NCI-H2171 (cell line): ENCODE data around the gene RAB3C.

Experiments used
- DNase-seq: peaks from one replicate; lab custom pipeline; 2025; lab: John Stamatoyannopoulos, UW

Gene RAB3C

DNA sequence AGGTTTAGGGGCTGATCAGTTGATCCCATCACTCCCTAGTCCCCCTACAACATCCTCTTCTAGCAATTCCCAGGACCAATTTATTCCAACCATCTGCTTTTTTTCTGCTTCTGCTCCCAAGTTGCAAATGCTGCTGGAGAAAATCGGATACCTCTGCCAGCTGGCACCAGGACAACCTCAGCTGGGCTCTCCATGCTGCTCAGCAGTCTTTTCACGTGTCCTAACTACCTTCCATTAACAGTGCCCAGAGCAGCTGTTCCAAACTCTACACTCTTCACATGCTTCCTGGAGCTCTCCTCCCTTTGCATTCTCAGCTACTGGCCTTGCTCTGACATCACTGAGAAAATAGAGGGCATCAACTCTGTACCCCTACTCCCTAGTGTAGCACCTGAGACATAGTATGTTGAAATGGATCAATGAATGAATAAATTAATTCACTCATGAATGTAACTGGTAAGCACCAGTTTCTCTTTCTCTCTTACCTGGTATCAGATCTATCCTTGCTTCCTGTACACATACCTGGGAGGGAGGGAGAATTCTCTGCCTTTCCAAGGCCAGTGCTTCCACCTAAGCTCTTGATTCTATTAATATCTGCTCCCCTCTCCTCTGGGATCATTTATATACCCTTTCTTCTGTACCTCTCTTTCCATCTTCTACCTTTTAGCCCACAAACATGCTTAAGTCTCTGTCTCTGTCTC is 191.0 kb downstream of the RAB3C start:
- DNase-seq = peak; percentile 73

DNA sequence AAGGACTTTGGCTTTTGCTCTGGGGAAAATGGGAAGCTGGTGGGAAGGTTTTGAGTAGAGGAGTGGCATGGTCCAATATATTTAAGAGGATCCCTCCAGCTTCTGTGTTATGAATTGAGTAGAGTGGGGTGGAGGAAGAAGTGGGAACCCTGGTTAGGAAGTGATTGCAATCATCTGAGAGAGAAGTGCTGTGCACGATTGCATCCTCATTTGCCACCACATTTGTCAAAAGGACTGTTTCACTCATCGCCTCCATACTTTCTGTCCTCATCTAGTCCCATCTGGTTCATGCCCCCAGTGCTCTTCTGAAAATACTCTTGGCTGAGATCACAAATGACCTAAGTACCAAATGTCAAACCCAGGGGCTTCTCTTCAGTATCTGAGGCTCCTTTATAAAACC is 192.1 kb downstream of the RAB3C start:
- DNase-seq = no peak

DNA sequence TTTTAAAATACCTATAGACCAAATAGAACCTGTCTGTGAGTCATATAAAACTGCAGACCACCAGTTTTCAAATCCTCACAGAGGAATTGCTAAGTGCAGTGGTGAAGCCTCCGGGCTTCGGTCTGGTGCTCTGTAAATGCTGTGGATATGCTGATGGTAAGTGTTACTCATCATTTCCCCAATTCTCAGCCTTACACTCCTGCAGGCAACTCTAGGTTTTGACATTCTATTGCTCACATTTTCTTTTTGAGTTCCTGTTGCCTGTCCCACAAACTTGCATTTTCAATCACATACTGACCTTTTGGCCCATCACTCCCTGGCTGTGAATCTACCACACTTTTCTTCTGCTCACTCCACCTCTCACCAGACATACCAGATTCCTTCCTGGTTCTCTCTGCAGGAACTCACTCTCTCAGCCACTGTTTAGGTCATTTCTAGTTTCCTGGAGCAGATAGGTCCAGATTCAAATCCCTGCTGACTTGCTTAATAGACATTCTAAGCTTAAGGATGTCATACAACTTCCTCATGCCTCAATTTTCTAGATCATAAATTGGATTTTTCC is 192.9 kb downstream of the RAB3C start:
- DNase-seq = no peak

DNA sequence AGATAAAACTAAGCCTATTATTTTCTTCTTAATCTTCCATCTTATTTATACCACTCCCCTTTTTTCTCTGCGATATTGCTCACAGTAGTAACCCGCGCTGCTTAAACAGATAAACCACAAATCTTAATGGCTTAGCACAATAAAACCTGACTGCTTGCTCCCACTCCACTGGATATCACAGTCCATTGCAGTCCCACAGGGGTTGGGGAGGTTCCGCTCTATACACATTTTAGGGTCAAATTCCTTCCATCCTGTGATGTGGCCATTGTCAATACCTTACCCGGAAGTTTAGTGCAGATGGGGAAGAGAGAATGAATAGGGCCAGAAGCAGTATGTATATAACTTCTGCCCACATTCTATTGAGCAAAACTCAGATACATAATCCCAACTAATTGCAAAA is 193.7 kb downstream of the RAB3C start:
- DNase-seq = no peak

DNA sequence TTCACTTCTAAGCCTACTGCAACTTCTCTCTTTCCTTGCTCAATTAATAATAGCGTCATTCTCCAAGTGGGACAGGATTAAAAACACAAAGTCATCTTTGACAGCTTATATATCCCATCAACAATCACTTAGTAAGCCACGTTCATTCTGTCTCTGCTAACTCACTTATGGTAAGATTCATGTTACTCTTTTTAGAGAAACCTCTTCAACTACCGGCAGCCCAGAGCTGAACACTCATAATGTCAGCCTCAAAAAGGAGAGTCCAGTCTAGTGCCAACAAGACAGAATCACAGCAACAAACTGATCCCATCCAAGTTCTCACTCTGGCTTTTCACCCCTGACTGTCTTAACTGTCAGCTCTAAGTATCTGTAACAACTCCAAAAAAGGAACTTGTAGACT is 196.0 kb downstream of the RAB3C start:
- no peak for DNase-seq

DNA sequence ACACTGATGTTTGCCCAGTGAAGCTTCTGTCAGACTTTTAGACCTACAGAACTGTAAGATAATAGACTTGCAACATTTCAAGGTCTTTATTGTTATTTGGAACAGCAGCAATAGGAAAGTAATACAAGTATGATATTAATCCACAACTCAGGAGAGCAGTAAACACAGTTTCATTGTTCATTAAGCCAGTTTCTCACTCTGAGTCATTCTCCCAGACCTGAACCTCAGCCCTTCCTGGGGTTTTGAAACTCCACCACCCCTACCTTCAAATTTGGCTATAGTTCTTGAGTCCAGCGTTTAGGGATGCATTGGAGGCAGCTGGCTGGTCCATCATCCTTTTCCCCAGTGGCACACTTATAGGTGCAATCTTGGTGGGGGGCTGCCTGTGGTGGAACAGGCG is 203.2 kb downstream of the RAB3C start:
- DNase-seq = no peak

DNA sequence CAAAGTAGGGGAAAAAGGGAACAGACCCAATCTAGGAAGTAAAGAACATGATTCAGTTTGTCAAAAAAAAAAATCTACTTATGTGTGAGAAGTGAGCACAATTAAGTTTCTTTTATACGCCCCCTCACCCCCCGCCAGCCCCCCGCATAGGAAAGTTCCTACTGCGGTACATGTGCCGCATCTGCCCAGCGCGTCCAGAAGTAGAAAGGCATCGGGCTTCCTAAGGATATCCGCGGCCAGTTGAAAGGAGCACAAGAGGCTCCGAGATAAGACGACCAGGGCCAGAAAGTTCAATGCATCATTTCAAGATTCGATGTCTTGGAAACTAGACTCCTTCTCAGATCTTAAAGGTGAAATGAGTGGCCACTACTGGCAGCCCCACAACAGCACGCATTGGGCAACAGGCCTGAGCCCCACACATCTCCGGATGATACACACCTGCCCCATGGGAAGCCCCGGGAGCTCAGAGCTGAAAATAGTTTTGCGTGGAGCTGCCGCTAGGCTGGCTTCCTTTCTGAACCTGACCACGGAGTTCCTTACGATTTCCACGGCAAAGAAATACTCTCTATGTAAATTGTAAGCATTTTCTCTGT is 203.9 kb downstream of the RAB3C start:
- no peak for DNase-seq

GRCh38 chr5:58787987-58788386 is 205.1 kb downstream of the RAB3C start:
- DNase-seq = peak; percentile 60

DNA sequence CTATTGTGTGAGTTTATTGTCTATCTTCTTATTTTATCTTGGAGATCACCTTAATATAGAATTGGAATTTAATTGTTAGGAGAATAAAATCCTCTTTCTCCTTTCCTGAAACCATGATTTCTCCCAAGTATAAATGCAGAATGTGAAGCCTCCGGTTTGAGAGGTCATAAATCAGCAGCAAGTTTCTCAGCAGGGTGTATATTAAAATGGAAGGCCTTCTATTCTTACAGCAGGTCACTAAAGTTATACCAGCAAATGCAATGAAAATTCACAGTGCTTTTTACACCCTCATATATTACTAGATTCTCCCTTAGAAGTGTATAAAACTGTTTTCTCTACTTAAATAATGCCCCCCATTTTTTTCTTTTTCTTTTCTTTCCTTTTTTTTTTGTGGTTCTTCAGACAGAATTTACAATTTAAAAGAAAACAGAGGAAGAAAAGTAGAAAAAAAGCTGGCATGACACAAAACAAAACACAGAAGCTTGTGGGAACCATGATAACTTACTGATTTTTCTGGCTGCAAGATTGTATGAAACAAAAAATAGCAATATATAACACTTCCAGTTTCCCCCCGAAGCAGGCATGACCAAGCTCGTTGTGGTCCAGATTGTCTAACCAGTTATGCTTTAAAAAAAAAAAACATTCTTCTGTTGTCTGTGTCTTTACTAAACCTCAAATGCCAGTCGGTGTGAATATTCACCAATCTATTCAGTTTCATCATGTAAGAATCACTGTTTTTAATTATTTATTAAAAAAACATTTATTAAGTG is 211.2 kb downstream of the RAB3C start:
- no peak for DNase-seq

DNA sequence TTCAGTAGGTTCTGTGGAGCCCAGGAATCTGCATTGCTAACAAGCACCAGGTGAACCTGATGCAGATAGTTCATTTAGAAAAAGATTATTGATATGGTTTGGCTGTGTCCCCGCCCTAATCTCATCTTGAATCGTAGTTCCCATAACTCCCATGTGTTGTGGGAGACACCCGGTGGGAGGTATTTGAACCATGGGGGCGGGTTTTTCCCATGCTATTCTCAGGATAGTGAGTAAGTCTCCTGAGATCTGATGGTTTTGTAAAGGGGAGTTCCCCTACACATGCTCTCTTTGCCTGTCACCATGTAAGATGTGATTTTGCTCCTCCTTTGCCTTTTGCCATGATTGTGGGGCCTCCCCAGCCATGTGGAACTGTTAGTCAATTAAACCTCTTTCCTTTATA is 212.0 kb downstream of the RAB3C start:
- no peak for DNase-seq

GRCh38 chr5:58795327-58795726 is 212.5 kb downstream of the RAB3C start:
- DNase-seq = no peak

GRCh38 chr5:58797021-58797420 is 214.1 kb downstream of the RAB3C start:
- no peak for DNase-seq

- DNase-seq = no peak
Measured at GRCh38 chr5:58800356-58800755, 217.5 kb downstream of the RAB3C start.

DNA sequence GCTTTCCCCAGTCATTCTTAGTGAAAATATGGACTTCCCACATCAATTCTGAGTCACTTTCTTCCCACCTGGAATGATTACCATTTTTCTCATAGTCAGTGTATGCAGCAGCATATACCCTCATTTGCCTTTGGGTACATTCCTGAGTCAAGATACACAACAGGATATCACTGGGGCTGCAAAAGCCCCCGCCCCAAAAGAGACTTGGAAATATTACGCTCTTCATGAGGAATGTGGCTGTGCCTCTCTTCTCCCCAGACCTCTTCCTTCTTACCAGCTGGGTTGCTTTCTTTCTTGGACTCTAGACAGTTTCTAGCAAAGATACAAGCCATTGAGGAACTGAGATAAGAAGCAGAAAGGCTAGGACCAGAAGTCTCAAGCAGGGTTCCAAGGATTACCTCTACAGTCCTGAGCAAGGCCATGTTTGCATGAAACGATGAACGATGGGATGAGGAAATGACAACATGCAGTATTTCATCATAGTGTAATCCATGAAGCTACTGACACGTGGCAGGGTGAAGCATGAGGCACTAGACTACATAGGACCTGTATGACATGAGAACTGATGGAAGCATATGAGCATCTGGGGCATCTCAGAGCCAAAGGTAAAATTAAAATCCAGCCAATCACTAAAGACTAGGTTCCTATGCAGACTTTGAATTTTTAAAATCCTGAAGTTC is 218.1 kb downstream of the RAB3C start:
- DNase-seq = no peak

DNA sequence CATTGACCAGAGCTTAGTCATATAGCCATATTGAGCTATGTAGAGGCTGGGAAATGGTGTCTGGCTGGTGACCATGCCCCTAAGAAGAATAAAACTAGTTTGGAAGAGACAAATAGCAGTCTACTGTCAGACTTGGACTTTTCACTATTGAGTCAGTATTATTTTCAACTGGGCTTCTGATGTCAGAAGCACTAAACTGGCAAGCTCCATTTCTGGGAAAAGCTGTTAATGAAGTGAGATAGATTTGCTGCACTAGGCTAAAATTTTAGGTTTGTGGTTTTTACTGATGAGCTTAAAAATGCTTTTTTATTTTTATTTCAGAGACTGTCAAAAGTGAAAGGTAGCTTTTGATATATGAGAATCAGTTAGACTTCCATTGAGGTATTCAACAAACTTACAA is 220.2 kb downstream of the RAB3C start:
- DNase-seq = no peak

DNA sequence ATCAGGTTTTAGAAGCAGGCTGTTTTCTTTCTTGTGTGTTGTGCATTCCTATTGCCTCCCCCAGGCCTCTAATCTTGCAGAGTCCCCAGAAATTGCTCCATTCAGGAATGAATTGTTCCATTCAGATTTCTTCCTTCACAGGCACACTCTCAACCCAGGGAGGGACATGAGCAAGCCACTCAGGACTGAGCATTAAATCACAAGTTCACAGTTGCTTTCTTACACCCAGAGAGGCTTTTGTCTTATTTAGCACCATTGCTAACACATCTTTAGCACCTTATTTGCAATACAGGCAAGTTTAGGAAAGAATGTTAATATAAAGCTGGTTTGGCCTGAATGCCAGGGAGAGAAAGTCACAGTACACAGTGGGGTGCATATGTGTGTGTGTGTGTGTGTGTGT is 221.4 kb downstream of the RAB3C start:
- no peak for DNase-seq

- DNase-seq = no peak
Measured at GRCh38 chr5:58810086-58810485, 227.2 kb downstream of the RAB3C start.

GRCh38 chr5:58813855-58814254 is 231.0 kb downstream of the RAB3C start:
- DNase-seq = no peak

DNA sequence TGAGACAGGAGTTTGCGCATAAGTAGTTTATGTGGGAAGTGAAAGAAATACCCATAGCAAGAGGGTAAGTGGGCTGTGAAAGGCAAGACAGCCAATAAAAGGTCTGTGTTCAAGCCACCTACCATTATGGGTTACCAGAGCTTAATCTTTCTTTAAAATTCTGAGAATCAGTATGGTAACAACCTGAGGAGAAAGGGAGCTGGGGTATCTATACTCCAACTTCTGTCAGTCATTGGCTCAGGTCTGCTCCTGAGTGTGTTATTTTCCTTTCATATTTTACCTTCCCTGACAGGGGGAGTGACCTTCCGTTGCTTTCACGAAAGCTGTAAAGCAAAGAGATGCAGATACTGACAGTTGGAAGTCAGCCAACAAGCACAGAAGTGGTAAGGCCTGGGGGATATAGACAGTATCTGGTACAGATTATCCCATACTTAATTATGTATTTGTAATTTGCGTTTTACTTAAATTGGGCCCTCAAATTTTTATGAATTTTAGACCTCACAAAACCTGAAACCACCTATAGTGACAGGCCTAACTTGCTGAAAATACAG is 233.4 kb downstream of the RAB3C start:
- DNase-seq = no peak

GRCh38 chr5:58818465-58818864 is 235.6 kb downstream of the RAB3C start:
- DNase-seq = no peak

GRCh38 chr5:58825441-58825840 is 242.6 kb downstream of the RAB3C start:
- DNase-seq = no peak

- no peak for DNase-seq
Measured at GRCh38 chr5:58825899-58826298, 243.0 kb downstream of the RAB3C start.
